Measurements from ENCODE around the gene SLC4A3.

SLC4A3 gene

GRCh38 chr2:219614076-219614860, 13.2 kb upstream of the SLC4A3 start:
- DNase-seq, result no peak

DNA sequence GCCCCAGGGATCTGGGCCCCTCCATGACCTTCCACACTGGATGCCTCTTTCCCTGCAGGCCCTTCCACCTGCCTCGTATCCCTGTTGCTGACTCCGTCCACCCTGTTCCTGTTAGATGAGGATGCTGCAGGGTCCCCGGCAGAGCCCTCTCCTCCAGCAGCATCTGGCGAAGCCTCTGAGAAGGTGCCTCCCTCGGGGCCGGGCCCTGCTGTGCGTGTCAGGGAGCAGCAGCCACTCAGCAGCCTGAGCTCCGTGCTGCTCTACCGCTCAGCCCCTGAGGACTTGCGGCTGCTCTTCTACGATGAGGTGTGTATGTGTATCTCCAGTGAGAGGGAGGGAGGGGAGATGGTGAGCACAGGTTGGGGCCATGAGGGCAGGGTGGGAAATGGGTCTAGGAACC, 12.4 kb upstream of the SLC4A3 start:
- DNase-seq, result no peak

DNA sequence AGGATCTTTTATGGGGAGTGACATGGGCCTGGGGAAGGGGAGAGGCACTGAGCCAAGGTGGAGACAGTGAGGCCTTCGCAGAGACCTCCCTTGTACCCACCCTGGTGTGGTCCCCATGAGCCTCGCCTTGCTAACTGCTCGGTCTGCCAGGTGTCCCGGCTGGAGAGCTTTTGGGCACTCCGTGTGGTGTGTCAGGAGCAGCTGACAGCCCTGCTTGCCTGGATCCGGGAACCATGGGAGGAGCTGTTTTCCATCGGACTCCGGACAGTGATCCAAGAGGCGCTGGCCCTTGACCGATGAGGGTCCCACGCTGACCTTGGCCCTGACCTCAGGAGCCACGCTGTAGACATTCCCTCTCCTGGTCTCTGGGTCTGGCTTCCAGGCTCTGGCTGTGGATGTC, 11.5 kb upstream of the SLC4A3 start:
- DNase-seq, result no peak

DNA sequence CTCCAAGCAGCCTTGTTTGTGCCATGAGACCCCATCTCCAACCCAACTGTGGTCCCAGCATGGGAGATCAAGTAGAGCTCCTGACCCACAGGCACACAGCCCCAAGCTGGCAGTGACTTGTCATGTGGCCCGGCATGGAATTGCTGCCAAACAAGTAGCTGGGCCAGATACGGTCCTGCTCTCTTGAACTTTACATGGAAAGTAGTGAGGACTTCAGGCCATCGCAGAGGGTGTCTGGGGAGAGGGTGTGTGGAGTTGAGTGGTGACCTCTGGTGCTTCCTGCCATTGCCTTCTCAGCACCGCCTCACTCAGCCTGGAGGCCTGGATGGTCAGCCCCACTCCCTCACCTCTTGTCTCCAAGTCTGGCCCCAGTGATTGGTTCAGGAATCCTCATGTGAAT, 10.9 kb upstream of the SLC4A3 start:
- DNase-seq, result no peak

GRCh38 chr2:219618733-219619122, 8.7 kb upstream of the SLC4A3 start:
- no peak for DNase-seq

DNA sequence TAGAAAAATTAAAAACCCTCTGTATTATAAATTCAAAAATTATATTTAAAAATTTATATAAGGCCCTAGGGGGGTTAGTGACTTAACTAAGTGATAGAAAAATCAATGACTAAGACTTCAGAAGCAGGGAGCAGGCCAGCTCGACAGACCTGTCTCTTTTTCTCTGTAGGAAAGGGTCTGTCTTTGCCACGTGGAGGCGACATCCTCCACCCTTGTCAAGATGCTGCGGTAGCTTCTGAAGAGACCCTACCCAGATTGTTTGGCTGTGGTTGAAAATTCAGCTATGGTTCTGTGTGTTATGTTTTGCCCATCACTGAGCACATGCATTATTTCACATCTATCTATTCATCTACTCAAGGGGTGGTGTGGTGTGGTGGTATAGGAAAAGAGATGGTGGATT, 8.2 kb upstream of the SLC4A3 start:
- no peak for DNase-seq

DNA sequence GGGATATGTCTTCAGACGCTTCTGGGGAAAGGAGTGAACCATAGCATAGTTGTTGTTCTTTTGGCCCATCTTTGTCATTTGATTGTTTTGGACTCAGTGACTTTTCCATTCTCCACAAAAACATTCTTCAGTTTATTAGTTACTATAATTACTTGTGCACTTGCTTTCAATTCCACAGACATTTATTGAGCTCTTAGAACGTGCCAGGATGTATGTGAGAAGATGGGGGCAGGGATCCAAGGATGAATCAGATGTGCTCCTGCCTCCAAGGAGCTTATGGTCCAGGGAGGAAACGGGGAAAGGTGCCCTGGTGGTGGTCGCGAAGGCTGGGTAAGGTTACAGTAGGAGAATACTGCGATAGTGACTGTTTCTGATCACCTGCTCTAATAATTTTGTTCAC, 6.9 kb upstream of the SLC4A3 start:
- DNase-seq, result no peak

GRCh38 chr2:219621935-219622334, 5.5 kb upstream of the SLC4A3 start:
- no peak for DNase-seq

GRCh38 chr2:219622472-219622871, 5.0 kb upstream of the SLC4A3 start:
- DNase-seq, result no peak

- no peak for DNase-seq
Observed at GRCh38 chr2:219624565-219624964, 2.9 kb upstream of the SLC4A3 start.

GRCh38 chr2:219625179-219625578, 2.3 kb upstream of the SLC4A3 start:
- no peak for DNase-seq

DNA sequence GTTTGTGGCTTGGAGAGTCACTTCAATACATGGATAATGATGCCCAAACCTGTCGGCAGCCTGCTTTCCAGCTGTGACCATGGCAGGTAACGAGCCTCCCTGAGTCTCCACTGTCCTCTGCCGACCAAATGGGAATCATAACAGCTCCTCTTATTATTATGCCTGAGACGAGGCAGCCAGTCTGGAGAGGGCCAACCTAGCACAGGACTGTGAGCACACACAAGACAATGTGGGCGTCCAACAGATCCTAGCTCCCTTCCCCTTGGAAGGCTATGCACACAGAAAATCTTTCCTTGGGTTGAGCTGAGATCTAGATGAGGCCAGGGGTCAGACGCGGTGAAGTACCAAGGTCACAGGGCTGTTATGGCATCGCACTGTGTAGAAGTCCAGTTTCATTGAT, 890 bp upstream of the SLC4A3 start:
- DNase-seq, result no peak

DNA sequence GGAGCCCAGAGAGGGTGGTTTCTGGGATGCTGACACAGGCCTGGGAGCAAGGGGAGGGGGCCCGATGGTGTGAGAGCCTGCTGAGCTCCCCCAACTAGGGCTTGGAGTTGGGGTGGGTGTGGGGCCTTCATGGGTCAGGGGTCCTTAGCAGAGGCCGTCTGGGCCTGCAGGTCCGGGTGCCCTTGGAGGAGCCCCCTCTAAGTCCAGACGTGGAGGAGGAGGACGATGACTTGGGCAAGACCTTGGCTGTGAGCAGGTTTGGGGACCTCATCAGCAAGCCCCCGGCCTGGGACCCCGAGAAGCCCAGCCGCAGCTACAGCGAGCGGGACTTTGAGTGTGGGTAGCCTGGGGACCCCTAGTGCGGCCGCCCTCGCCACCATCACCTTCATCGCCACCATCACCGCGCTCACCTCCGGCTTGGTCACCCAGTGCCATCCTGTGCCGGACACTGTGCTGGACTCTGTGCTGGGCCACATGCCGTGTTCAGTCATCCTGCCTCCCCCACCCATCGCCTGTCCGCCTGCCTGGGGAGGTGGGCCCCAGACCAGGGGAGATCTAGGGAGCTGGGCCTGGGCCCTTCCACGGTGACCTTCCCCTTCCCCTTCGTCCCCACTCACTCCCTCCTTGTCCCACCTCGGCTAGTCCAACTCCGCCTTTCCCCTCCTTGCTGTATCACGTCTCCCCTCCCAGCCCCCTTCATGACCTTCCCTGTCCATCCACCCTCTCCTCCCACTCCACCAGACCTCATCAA, 980 bp downstream of the SLC4A3 start:
- no peak for DNase-seq

DNA sequence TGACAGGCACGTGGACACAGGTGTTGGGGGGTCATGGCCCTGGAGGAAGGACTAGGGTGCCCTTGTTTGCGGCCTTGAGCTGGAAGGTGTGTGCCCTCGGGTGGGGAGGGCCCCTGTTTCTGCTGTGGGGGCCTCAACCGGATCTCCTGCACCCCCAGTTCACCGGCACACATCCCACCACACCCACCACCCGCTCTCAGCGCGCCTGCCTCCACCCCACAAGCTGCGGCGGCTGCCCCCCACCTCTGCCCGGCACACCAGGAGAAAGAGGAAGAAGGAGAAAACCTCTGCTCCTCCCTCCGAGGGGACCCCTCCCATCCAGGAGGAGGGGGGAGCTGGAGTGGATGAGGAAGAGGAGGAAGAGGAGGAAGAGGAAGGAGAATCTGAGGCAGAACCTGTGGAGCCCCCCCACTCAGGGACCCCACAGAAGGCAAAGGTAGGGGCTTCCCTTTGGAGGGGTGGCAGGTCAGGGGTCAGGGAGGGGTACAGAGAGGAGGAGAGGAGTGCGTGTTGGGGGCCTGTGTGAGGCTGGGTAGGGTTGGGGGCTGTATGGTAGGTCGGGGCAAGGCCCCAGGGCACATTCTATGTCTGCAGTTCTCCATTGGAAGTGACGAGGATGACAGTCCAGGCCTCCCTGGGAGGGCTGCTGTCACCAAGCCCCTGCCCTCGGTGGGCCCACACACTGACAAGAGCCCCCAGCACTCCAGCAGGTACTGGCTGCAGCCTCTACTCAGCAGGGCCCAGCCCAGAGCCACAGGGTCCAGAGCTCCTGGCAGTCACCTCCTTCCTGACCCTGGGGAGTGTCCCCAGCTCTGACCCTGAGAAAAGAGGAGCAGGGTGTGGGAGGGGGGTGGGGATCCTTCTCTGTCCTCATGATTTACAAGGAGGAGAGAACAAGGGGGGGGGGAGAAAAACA, 1.8 kb downstream of the SLC4A3 start:
- no peak for DNase-seq

- DNase-seq, result no peak
Observed at GRCh38 chr2:219629976-219630695, 2.7 kb downstream of the SLC4A3 start.

DNA sequence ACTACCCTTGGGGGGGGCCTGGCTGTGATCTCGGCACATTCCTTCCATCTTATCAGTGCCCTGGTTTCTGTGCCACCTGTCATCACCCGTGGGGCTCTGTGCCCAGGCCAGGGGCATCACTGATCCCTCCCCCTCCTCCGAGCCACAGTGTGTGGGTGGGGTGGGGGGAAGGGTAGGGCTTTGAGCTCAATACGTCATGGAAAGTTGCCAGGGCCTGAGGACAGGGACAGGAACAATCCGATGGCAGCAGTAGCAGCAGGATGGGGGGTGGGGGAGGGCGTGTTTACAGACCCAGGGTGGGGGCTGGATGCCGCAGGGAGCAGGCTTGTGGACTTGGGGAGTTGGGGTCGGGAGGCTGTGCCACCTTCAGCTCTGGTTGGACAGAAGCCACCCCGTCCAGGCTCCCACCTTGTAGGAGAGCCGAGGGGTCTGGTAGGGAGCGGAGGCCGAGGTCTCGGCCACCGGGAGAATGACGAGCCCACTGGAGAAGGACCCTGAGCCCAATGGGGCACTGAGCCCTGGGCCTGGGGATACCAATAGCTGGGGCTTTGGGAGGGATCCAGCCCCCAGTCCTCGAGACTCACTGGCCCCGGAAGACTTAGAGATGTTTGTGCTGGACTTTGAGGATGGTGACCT, 3.5 kb downstream of the SLC4A3 start:
- no peak for DNase-seq

GRCh38 chr2:219631406-219631891, 4.0 kb downstream of the SLC4A3 start:
- DNase-seq, result no peak

DNA sequence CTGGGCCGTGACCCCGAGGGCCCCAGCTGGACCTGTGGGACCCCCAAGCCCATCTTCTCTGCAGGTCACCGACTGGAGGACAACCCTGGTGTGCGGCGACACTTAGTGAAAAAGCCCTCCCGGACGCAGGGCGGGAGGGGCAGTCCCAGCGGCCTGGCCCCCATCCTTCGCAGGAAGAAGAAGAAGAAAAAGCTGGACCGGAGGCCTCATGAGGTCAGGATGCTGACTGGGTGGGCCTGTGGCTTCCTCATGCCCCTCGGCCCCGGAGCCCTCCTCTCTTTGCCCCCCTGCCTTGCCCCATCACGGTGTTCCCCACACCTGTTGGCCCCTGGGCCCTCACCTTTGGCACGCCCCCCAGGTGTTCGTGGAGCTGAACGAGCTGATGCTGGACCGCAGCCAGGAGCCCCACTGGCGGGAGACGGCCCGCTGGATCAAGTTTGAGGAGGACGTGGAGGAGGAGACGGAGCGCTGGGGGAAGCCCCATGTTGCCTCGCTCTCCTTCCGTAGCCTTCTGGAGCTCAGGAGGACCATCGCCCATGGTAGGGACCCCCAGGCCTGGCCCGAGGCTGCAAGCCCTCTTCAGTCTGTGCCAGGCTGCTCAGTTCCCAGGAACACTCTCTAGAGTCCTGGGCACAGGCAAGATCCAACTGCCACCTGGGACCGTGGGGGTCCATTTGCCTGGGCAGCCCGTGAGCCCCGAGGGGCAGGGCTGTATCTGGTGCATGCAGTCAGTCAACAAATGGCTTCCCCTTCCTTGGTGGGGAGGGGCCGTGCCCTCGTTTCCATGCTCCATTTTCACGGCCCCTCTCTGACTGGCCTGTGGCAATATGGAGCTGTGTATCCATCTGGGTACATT, 4.7 kb downstream of the SLC4A3 start:
- no peak for DNase-seq

- DNase-seq, result no peak
Observed at GRCh38 chr2:219632760-219633105, 5.3 kb downstream of the SLC4A3 start.

DNA sequence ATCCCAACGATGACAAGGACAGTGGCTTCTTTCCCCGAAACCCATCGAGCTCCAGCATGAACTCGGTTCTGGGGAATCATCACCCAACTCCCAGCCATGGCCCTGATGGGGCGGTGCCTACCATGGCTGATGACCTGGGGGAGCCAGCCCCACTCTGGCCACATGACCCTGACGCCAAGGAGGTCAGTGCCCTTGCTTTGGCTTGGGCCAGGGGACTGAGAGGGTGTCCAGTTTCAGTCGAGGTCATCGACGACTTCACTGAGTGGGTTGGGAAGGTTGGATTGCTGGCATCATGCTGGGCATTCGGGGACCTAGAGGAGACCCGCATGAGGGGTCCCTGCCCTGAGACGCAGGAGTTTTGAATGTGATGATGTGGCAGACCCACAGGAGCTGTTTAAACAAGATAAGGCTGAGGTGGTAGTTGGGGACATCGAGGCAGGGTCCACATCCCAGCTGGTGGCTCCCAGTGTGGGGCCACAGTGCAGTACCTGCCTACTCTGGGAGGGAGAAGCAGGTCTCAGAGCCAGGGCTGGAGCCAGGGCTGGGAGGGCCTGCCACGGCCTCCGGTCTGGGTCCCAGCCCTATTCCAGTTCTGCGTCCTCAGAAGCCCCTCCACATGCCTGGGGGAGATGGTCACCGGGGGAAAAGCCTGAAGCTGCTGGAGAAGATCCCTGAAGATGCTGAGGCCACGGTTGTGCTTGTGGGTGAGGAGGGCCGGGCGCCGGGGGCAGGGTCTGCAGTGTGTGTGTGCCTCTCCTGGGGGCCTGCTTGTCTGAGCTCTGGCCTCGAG, 6.0 kb downstream of the SLC4A3 start:
- no peak for DNase-seq
